GM18505 (cell line): ENCODE results near the gene LRRC39.
"Not testable (repeated sequence)": the region's sequence is repeated elsewhere in the genome, so short reads cannot be mapped to it uniquely, and the experiment has no call there.

Experiments
- ATAC-seq: cut with Tn5 transposase; IDR thresholded peaks from one replicate; pipeline ENCODE4 v1.9.1; 2021; ENCODE audit not compliant: unreplicated experiment
- POLR2A ChIP-seq: IDR thresholded peaks from 4 replicates; pipeline ENCODE4 v1.6.1; 2011; ENCODE audit warnings: borderline replicate concordance; ENCODE audit not compliant: insufficient read depth, insufficient read length; ENCODE audit errors: extremely low read depth

LRRC39 gene

GRCh38 chr1:100178091-100178490 is at the start of gene LRRC39:
Gene LRRC39 (minus strand): TSS chr1:100178256. CDS start chr1:100168516, 9,740 bp downstream.
- no peak for ATAC-seq
- no peak for TF ChIP-seq POLR2A

GRCh38 chr1:100222428-100222827 is 44.4 kb upstream of the LRRC39 start:
- TF ChIP-seq POLR2A, result no peak
- ATAC-seq, result no peak

GRCh38 chr1:100219883-100220282 is 41.8 kb upstream of the LRRC39 start:
- no peak for ATAC-seq
- no peak for TF ChIP-seq POLR2A

GRCh38 chr1:100219457-100219856 is 41.4 kb upstream of the LRRC39 start:
- TF ChIP-seq POLR2A, result no peak
- ATAC-seq, result no peak

GRCh38 chr1:100217834-100218233 is 39.8 kb upstream of the LRRC39 start:
- TF ChIP-seq POLR2A, result no peak
- ATAC-seq, result no peak

GRCh38 chr1:100215101-100215500 is 37.0 kb upstream of the LRRC39 start:
- ATAC-seq, result no peak
- TF ChIP-seq POLR2A, result no peak

- ATAC-seq, result no peak
- TF ChIP-seq POLR2A, result no peak
These were observed 35.1 kb upstream of the LRRC39 start for GRCh38 chr1:100213141-100213540.

- no peak for TF ChIP-seq POLR2A
- ATAC-seq, result no peak
These were observed 28.2 kb upstream of the LRRC39 start for GRCh38 chr1:100206301-100206700.

GRCh38 chr1:100205593-100205992 is 27.5 kb upstream of the LRRC39 start:
- not testable (repeated sequence) for ATAC-seq

- not testable (repeated sequence) for ATAC-seq
These were observed 27.0 kb upstream of the LRRC39 start for GRCh38 chr1:100205103-100205502.

- ATAC-seq, result not testable (repeated sequence)
These were observed 24.6 kb upstream of the LRRC39 start for GRCh38 chr1:100202703-100203102.

- not testable (repeated sequence) for ATAC-seq
These were observed 22.0 kb upstream of the LRRC39 start for GRCh38 chr1:100200060-100200459.

GRCh38 chr1:100198596-100198995 is 20.5 kb upstream of the LRRC39 start:
- no peak for TF ChIP-seq POLR2A
- no peak for ATAC-seq

- no peak for TF ChIP-seq POLR2A
- ATAC-seq, result no peak
These were observed 10.6 kb upstream of the LRRC39 start for GRCh38 chr1:100188617-100189016.

GRCh38 chr1:100187912-100188311 is 9.9 kb upstream of the LRRC39 start:
- ATAC-seq, result no peak

GRCh38 chr1:100184536-100184935 is 6.5 kb upstream of the LRRC39 start:
- TF ChIP-seq POLR2A, result no peak
- peak; percentile 93 for ATAC-seq

More at GRCh38 chr1:100187912-100188311, 9.9 kb upstream of the LRRC39 start:
- no peak for TF ChIP-seq POLR2A

- ATAC-seq, result no peak
- no peak for TF ChIP-seq POLR2A
These were observed 5.3 kb upstream of the LRRC39 start for GRCh38 chr1:100183370-100183769.
